Tibial nerve (tissue), 4 donors: Measurements from ENCODE around the gene C1orf159. TPM values are rescaled to one million over a fixed set of nuclear protein-coding genes. Genes with fewer than 3 reads are reported as not detected.

Experiments
- DNase-seq, 2 donors: peaks; one replicate each; pipeline ENCODE4 v3.0.0-alpha.2; 2019; ENCODE audit warnings: low spot score in 2 of 2
- H3K27ac ChIP-seq, 4 donors: fragments of 200-600 bp; sonication (generic) in 3 of 4; one replicate each; pipeline ENCODE4 v1.5.1; 2017 to 2019; ENCODE audit warnings: mild to moderate bottlenecking in 1 of 4
- H3K27me3 ChIP-seq, 2 donors: fragments of 200-600 bp; sonication (generic) in 1 of 2; one replicate each; pipeline versions ENCODE4 v1.5.1 to v1.6.0; 2017 to 2019
- H3K36me3 ChIP-seq, 3 donors: fragments of 200-600 bp; sonication (generic); one replicate each; pipeline ENCODE4 v1.5.1; 2018 to 2019
- H3K4me1 ChIP-seq, 4 donors: fragments of 200-600 bp; sonication (generic) in 3 of 4; one replicate each; pipeline ENCODE4 v1.5.1; 2017 to 2019
- H3K4me3 ChIP-seq, 4 donors: fragments of 200-600 bp; sonication (generic) in 3 of 4; one replicate each; pipeline ENCODE4 v1.5.1; 2017 to 2019; ENCODE audit warnings: mild to moderate bottlenecking in 1 of 4, moderate library complexity in 1 of 4
- H3K9me3 ChIP-seq, 4 donors: fragments of 200-600 bp; sonication (generic) in 3 of 4; one replicate each; pipeline ENCODE4 v1.5.1; 2017 to 2019
- EP300 ChIP-seq, 2 donors: sonication (generic); formaldehyde crosslinking; IDR thresholded peaks; one replicate each; pipeline ENCODE4 v1.6.1; 2017; ENCODE audit warnings: antibody characterized with exemption in 2 of 2, mild to moderate bottlenecking in 1 of 2
- POLR2A ChIP-seq, 2 donors: fragments of 450-650 bp; IDR thresholded peaks; one replicate each; pipeline ENCODE4 v1.6.1; 2017; ENCODE audit warnings: antibody characterized with exemption in 2 of 2, mild to moderate bottlenecking in 2 of 2, moderate library complexity in 2 of 2
- WGBS, 2 donors: methylation state at CpG; one replicate each; pipeline ENCODE4 v1.1.5; 2018; 5-methylcytosine and 5-hydroxymethylcytosine counted together
- total RNA-seq, 4 donors: library from RNA; depleted of rRNA; stranded (reverse); fragments of >200 nt; gene quantifications; one replicate each; pipeline ENCODE4 v1.1.0, GENCODE V29; 2016
- TF ChIP-seq, protein P1 (sequence below), 5 experiments: fragments of 200-600 bp in 3 of 5; fragments of 450-650 bp in 2 of 5; sonication (generic) in 3 of 5; IDR thresholded peaks; one replicate each; pipeline ENCODE4 v1.5.1; 2016 to 2019; ENCODE audit warnings: antibody characterized with exemption in 5 of 5, mild to moderate bottlenecking in 3 of 5, moderate library complexity in 2 of 5

C1orf159 gene
- total RNA-seq, 4 donors from 2014 or later, result 18.4 to 29.4 (median 23.1) TPM

DNA sequence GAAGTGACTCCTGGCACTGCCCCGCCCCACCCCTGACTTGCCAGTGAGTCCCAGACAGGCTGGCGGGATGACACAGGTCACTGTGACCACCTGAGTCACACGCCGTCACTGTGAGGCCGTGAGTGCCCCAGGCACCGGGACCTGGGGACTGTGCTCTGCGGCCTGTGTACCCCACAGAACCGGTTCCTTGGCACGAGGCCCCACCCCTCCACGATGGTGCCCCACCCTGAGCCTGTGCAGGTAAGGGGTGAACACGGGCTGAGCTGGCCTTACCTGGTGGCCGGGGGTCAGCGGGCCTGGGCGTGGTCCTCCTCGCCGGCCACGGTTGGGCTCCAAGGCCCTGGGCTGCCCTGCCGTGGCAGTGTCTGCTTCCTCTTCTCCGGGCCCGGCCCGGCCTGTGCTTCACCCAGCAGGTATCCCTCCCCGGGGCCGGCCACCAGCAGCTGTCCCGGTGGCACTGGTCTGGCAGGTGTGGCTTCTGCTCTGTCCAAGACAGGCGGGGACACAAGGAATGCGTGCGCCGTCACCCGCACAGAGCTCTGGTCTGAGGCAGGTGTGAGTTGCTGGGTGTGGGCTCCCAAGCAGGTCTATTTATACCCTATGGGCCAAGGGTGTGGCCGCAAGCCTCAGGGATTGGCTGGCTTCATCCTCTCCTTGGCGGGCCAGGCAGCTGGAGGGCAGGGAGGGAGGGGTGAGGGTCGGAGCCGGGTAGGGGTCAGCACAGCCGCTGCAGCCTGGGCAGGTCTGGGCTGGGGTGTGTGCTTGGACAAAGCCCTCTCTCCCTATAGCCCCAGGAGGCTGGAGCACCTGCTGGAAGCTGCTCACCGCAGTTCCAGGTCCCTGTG, 41.9 kb downstream of the C1orf159 start, which contains the start of gene RNF223:
Gene RNF223, minus strand, starts transcription at position 564 of the 845 bp plus-strand sequence. CDS start 1,740 bp downstream, outside the sequence.
- TF ChIP-seq EP300 (IDR thresholded peaks at IDR 0.05) (no peak), POLR2A (IDR thresholded peaks at IDR 0.05) (no peak)
- TF ChIP-seq, protein P1, sequence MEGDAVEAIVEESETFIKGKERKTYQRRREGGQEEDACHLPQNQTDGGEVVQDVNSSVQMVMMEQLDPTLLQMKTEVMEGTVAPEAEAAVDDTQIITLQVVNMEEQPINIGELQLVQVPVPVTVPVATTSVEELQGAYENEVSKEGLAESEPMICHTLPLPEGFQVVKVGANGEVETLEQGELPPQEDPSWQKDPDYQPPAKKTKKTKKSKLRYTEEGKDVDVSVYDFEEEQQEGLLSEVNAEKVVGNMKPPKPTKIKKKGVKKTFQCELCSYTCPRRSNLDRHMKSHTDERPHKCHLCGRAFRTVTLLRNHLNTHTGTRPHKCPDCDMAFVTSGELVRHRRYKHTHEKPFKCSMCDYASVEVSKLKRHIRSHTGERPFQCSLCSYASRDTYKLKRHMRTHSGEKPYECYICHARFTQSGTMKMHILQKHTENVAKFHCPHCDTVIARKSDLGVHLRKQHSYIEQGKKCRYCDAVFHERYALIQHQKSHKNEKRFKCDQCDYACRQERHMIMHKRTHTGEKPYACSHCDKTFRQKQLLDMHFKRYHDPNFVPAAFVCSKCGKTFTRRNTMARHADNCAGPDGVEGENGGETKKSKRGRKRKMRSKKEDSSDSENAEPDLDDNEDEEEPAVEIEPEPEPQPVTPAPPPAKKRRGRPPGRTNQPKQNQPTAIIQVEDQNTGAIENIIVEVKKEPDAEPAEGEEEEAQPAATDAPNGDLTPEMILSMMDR (IDR thresholded peaks at IDR 0.05), result no peak
- H3K9me3 ChIP-seq, result no peaks in the 10 kb centered on the region
- 70 to 71% methylated on average over 14 to 19 of the region's 35 CpGs for WGBS, 2 donors
- no peak within 1 kb of the TSS for H3K27ac ChIP-seq
- H3K36me3 ChIP-seq, result no peaks in the 10 kb centered on the region
- DNase-seq, result no peak
- H3K27me3 ChIP-seq, result peaks cover 0 to 68% of the 10 kb centered on the region in 2 donors
- H3K4me3 ChIP-seq, result no peak within 1 kb of the TSS
- H3K4me1 ChIP-seq, result peaks cover 0 to 10% (median 7%) of the 10 kb centered on the region in 4 donors

DNA sequence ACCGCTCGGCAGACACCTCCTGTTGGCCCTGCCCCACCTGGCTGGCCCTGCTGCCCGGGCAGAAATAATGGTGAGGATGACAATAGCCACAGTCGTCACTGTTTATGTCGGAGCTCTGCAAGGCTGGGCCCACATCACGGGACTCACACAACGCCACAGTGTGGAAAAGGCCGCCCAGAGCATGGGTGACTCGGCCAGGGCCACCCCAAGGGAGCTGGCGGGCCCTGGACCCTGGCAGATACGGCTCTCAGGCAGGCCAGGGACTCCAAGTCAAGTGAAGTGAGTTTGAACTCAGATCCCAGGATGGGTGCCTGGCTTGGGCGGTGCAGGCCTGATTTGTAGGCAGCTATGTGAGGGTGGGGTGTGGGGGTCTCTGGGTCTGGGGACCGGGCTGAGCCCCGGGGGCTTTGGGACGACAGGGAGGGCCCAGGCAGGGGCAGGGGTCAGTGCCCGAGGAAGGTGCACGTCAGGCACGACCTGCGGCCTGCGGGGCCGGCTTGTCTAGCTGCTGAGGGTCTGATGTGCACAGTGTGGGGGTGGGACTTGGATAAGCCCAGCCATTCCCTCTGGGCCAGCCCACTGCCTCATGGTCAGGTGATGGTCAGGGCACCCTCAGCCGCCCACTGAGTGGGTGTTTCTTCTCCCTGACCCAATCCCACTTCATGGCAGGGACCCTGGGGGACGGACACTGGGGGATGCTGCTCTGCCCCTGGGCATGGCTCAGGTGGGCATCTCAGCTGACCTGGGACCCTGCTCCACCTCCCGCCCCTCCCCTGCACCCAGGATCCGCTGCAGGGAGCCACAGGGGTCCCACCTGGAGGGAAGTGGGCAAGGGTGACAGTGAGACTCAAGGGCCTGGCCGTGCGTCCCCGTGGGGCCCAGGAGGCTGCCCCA, 42.8 kb downstream of the C1orf159 start:
- no peaks in the 10 kb centered on the region for H3K9me3 ChIP-seq
- WGBS, 2 donors, result 63 to 76% methylated on average over 22 to 28 of the region's 28 CpGs
- H3K27ac ChIP-seq, result no peak overlapping the region
- no peaks in the 10 kb centered on the region for H3K36me3 ChIP-seq
- peaks cover 0 to 77% of the 10 kb centered on the region in 2 donors for H3K27me3 ChIP-seq
- peaks cover 0 to 17% (median 13%) of the 10 kb centered on the region in 4 donors for H3K4me1 ChIP-seq
- TF ChIP-seq EP300 (IDR thresholded peaks at IDR 0.05) (no peak), POLR2A (IDR thresholded peaks at IDR 0.05) (no peak)
- TF ChIP-seq, protein P1 (IDR thresholded peaks at IDR 0.05), result no peak
- no peak overlapping the region for H3K4me3 ChIP-seq
- no peak for DNase-seq

DNA sequence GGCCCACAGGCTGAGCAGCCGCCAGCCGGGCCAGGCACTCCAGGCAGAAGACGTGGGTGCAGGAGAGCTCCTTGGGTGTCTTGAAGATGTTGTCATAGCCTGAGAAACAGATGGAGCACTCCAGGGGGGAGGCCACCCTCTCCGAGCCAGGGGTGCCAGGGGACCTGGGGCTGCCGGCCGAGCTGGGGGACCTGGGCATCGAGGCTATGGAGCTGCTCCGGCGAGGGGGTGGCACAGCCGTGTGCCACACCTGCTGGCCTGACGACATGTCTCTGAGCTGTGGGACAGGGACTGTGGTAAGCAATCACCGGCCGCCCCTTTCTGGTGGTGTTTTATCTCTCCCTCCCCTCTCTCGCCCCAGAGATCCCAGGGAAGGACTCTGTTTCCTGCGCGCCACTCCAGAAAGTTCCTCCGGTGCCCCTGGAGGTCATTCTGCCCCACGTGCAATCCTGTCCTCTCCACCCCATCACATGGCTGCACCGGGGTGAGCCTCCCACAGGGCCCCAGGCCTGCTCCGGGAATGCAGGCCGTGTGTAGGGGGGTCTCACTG, 43.5 kb downstream of the C1orf159 start:
- H3K4me1 ChIP-seq, result peaks cover 0 to 18% (median 13%) of the 10 kb centered on the region in 4 donors
- no peak overlapping the region for H3K4me3 ChIP-seq
- no peak overlapping the region for H3K27ac ChIP-seq
- 67% methylated on average over 16 to 18 of the region's 21 CpGs for WGBS, 2 donors
- peaks cover 0 to 84% of the 10 kb centered on the region in 2 donors for H3K27me3 ChIP-seq
- H3K36me3 ChIP-seq, result no peaks in the 10 kb centered on the region
- TF ChIP-seq, protein P1 (IDR thresholded peaks at IDR 0.05), result no peak
- no peak for TF ChIP-seq POLR2A (IDR thresholded peaks at IDR 0.05)
- TF ChIP-seq EP300 (IDR thresholded peaks at IDR 0.05), result no peak
- no peaks in the 10 kb centered on the region for H3K9me3 ChIP-seq
- no peak for DNase-seq

GRCh38 chr1:1071486-1072298, 44.2 kb downstream of the C1orf159 start:
- H3K9me3 ChIP-seq, result no peaks in the 10 kb centered on the region
- no peak for DNase-seq
- 79 to 86% methylated on average over 10 to 30 of the region's 56 CpGs for WGBS, 2 donors
- no peak for TF ChIP-seq POLR2A (IDR thresholded peaks at IDR 0.05)
- TF ChIP-seq EP300 (IDR thresholded peaks at IDR 0.05), result no peak
- TF ChIP-seq, protein P1 (IDR thresholded peaks at IDR 0.05), result no peak
- H3K4me3 ChIP-seq, result no peak overlapping the region
- peaks cover 0 to 85% of the 10 kb centered on the region in 2 donors for H3K27me3 ChIP-seq
- no peak overlapping the region for H3K27ac ChIP-seq
- no peaks in the 10 kb centered on the region for H3K36me3 ChIP-seq
- peaks cover 0 to 18% (median 13%) of the 10 kb centered on the region in 4 donors for H3K4me1 ChIP-seq
